Omental fat pad (tissue), 4 donors: ENCODE data around the gene DUSP10. TPM values are rescaled to one million over a fixed set of nuclear protein-coding genes. Genes with fewer than 3 reads are reported as not detected.

Experiments used
- ATAC-seq: fragments of 150-250 bp; one replicate; pipeline ENCODE4 v1.9.1; 2016; ENCODE audit warnings: mild to moderate bottlenecking, moderate library complexity; ENCODE audit not compliant: low FRiP score
- DNase-seq: peaks from one replicate; pipeline ENCODE4 v3.0.0-alpha.2; 2019; ENCODE audit warnings: low spot score
- CTCF ChIP-seq, 3 donors: fragments of 450-650 bp; IDR thresholded peaks; one replicate each; pipeline ENCODE4 v1.5.1; 2016 to 2017; ENCODE audit warnings: antibody characterized with exemption in 3 of 3, mild to moderate bottlenecking in 3 of 3, moderate library complexity in 2 of 3
- total RNA-seq, 4 donors: library from RNA; depleted of rRNA; stranded (reverse); fragments of >200 nt; gene quantifications; one replicate each; pipeline ENCODE4 v1.1.0, GENCODE V29; 2016

Gene DUSP10
- total RNA-seq, 4 donors from 2014 or later = 3.1 to 13.0 (median 10.2) TPM

GRCh38 chr1:221719987-221720386 lies 21.9 kb downstream of the DUSP10 start:
- ATAC-seq (no peak), DNase-seq (no peak)
- no peak for TF ChIP-seq CTCF (IDR thresholded peaks at IDR 0.05)

DNA sequence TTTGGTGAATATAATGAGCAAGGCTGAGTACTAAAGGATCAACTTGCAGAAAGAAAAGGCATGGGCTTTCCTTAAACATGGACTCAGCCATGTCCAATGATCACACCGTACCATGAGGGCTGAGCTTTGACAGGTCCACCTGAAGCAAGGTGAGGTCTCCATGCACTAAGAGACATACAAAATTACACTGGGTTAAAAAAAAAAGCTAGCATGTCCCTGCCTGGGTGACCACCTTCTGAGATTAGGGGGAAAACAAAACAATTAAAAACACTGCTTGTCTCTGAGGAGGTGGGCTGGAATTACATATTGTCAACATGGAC lies 22.7 kb downstream of the DUSP10 start:
- TF ChIP-seq CTCF (IDR thresholded peaks at IDR 0.05) = no peak
- no peak for DNase-seq
- no peak for ATAC-seq

DNA sequence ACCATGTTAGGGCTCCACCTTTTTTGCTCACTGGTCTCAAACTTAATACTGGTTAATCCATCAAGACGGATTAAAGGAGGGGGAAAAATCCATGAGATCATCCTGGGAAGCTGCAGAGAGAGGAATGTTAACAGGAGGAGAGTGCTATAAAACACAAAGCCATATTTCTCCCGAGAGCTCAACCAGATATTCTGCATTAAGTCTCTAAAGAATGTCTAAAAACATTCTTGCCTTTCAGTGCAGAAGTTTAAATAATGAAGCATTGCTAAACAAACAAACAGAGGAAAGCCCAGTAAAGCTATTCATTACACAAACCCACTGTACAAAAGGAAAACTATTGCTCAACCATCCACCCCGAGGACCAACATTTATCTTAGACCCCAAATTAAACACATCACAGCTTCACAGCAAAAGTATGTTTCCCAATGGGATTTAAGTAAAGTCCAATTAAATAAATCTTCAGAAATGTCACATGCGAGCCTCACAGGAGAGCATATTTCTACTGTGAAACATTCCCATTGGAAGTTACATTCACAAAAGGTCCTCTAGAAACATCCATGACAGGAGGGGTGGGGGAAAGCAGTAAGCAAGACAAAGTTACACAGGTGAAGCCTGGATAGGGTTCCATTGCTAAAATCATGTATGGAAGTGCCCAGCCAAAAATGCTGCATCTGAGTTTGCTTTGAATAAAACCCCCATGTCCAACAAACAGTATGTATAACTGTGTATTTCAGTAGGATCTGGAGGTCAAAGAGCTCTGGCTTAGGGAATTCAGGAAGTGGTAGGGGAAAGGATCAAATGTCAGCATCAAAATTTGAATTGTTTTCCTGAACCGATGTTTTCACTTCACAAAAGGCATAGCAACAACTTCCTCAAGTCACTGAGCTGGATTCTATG lies 23.3 kb downstream of the DUSP10 start:
- TF ChIP-seq CTCF (IDR thresholded peaks at IDR 0.05) = no peak
- ATAC-seq (no peak), DNase-seq (no peak)

DNA sequence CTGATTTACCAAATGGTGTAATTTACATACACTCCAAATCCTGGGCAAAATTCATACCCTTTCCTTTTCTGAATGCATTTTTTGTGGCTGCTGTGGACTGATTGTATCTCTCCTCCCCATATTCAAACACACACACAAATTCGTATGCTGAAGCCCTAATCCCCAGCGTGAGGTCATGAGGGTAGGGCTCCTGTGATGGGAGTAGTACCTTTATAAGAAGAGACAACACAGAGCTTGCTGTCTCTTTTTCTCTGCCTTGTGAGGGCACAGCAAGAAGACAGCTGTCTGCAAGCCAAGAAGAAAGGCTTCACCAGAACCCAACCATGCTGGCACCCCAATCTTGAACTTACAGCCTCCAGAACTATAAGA lies 24.4 kb downstream of the DUSP10 start:
- no peak for TF ChIP-seq CTCF (IDR thresholded peaks at IDR 0.05)
- no peak for ATAC-seq

DNA sequence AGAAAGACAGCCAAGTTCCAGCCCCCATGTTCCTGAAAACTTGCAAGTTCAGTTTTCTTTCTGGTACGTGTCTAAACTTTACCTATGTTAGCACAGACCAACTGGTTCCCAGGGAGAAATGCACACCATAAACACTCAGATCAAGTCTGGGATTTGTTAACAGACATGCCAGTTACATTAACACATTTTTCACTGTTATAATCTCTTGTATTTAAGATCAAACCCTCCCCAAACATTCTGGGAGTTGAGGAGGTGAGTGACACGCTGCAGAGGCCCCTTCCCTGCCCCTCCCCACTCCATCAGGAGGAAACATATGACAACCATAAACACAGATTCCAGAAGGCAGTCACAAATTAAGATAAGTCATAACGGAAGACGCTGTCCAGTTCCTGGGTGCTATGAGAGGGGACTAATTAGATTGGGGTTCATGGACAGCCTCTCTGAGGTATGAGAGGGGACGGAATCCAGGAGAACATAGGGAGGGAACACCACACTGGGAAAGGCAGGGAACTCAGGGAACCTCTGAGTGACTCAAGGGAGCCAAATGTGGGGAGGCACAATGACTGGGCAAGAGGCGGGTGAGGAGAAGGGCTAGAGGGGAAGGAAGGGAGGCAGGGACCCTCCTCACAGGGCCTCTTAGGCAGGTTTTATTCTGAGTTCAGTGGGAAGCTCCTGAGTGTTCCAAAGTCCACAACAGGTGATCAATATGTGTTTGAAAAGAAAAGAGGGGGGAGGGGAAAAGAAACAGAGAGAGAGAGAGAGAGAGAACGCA lies 25.0 kb downstream of the DUSP10 start:
- ATAC-seq = no peak
- DNase-seq = no peak
- TF ChIP-seq CTCF (IDR thresholded peaks at IDR 0.05) = no peak

More for the DNA sequence above, 24.4 kb downstream of the DUSP10 start:
- DNase-seq = no peak

- DNase-seq (no peak), ATAC-seq (no peak)
- TF ChIP-seq CTCF (IDR thresholded peaks at IDR 0.05) = no peak
Observed at GRCh38 chr1:221715321-221716169, 26.3 kb downstream of the DUSP10 start.
